ENCODE results near the gene FLNB.

The FLNB gene

DNA sequence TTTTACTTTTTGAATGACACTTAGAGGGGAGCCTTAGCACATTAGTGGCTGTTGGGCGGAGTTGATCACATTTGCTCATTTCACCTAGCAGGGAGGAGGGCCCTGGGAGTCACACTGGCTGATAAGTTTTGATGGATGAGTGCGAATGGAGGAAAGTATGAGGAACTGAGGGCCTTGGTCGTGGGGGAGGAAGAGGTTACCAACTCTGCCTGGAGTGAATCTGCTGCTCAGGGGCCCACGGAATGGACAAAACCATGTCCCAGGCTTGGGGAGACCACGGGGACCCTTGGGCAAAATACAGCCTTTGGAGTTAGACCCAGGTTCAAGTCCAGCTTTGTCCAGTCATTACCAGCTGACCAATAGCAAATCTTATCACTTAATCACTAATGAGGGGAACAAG, 5.1 kb upstream of the FLNB start:
- Histone ChIP-seq H3K27ac (no peak overlapping the region), H3K4me3 (no peak overlapping the region)
- DNase-seq (ENCODE audit: low spot score), result no peak
- TF ChIP-seq, protein P1, sequence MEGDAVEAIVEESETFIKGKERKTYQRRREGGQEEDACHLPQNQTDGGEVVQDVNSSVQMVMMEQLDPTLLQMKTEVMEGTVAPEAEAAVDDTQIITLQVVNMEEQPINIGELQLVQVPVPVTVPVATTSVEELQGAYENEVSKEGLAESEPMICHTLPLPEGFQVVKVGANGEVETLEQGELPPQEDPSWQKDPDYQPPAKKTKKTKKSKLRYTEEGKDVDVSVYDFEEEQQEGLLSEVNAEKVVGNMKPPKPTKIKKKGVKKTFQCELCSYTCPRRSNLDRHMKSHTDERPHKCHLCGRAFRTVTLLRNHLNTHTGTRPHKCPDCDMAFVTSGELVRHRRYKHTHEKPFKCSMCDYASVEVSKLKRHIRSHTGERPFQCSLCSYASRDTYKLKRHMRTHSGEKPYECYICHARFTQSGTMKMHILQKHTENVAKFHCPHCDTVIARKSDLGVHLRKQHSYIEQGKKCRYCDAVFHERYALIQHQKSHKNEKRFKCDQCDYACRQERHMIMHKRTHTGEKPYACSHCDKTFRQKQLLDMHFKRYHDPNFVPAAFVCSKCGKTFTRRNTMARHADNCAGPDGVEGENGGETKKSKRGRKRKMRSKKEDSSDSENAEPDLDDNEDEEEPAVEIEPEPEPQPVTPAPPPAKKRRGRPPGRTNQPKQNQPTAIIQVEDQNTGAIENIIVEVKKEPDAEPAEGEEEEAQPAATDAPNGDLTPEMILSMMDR (IDR thresholded peaks at IDR 0.05), result no peak

DNA sequence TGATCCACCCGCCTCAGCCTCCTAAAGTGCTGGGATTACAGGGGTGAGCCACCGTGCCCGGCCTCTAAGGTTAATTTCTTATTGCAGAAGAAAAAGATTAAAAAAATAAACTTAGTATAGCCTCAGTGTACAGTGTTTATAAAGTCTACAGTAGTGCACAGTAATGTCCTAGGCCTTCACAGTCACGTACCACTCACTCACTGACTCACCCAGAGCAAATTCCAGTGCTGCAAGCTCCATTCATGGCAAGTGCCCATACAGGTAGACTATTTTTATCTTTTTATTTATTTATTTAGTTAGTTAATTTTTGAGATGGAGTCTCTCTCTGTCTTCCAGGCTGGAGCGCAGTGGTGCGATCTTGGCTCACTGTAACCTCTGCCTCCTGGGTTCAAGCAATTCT, 3.2 kb upstream of the FLNB start:
- no peak for DNase-seq (ENCODE audit: low spot score)
- TF ChIP-seq, protein P1 (IDR thresholded peaks at IDR 0.05), result no peak
- Histone ChIP-seq H3K27ac (no peak overlapping the region), H3K4me3 (no peak overlapping the region)

DNA sequence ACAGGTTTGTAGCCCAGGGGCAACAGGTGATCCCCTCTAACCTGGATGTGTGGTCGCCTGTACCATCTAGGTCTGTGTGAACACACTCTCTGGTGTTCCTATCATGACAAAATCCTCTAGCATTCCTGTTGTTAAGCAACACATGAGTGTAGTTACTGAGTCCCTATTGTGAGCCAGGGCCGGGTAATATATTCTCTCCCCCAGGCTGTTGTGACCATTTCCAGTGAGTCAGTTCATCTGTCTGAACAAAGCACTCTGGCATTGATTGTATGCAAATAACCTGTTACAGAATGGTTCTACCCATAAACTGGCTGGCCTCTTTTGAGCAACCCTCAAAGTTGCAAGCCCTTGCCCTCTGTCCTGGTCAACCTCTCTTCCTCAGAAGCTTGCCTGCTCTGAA, 2.6 kb upstream of the FLNB start:
- Histone ChIP-seq H3K4me3 (no peak overlapping the region), H3K27ac (no peak overlapping the region)
- TF ChIP-seq, protein P1 (IDR thresholded peaks at IDR 0.05), result no peak
- no peak for DNase-seq (ENCODE audit: low spot score)

DNA sequence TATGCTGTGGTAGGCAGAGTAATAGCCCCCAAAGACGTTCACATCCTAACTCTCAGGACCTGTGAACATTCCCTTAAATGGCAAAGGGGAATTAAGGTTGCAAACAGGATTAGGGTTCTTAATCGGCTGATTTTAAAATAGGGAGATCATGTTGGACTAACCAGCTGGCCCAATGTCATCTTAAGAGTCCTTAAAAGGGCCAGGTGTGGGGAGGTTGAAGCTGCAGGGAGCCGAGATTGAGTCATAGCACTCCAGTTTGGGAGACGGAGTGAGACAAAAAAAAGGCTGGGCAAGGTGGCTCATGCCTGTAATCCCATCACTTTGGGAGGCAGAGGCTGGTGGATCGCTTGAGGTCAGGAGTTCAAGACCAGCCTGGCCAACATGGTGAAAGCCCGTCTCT, 1.6 kb upstream of the FLNB start:
- Histone ChIP-seq H3K4me3 (no peak overlapping the region), H3K27ac (no peak overlapping the region)
- TF ChIP-seq, protein P1 (IDR thresholded peaks at IDR 0.05), result no peak
- no peak for DNase-seq (ENCODE audit: low spot score)

DNA sequence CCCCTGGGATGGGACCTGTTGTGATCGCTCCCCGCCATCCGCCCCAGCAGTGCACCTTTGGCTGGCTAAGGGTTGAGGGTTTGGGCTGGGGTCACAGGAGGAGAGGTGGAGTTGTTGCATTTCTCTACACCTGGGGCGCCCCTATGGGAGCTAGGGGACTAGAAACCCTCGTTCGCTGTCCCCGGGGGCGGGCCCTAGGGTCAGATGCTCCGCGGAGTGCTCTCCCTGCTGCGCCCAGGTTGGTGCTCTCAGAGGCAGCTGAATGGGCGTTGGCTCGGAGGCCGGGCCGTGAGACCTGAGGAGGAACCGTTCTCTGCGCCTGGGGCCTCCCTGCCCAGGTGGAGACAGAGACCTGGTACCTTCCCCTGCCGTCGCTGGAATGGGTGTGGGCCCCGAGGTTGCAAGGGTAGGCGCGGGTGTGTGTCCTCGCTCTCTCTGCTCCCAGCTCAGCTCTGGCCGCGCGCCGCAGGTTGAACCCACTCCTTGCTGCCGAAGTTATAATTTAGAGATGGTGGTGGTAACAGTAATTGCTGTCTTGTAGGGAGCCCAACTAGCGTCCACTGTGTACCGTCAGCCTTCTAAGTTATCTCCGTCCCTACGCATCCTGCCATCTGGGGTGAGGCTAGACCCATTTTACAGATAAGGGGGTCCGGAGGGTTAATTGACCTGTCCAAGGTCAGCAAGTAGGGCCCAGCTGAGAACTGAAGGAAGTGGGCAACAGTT, 965 bp downstream of the FLNB start:
- peak overlapping the region; percentile 80 to 87 for H3K27ac ChIP-seq
- peak overlapping the region; percentile 84 for H3K4me3 ChIP-seq
- TF ChIP-seq, protein P1 (IDR thresholded peaks at IDR 0.05), result no peak
- no peak for DNase-seq (ENCODE audit: low spot score)

DNA sequence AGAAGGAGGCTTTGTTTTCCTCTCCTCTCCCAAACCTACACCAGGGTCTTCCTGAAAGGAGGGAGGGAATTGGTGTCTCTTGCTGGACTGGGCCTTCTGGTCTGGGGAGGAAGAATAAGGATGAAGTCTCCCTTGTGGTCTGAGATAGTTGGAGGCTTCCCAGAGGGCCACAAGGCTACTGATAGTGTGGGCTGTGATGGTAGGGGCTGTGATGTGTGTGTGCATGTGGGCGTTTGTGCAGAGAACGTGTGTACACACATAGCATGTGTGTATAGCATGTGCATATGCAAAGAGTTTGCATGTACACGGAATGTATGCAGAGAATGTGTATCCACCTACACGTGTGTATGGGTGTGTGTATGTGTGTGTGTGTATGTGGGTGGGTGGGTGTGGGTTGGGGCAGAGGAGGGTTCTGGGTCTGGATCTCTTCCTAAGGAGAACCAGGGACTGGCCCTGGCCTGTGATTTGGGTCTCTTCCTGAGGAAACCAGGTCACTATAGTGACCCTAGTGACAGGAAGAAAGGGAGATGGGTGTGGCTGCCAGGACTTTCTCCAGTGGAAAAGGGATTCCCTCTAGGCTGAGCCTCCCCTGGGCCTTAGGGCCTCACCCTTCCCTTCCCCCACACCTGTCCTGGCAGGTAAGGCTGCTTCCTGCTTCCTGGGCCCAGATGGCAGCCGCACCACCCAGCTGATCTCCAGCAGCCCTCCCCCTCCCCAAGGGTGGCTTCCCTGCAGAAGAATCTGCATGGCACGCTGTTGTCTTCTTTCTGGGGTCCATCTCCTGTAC, 1.7 kb downstream of the FLNB start:
- no peak for DNase-seq (ENCODE audit: low spot score)
- H3K4me3 ChIP-seq, result peak overlapping the region; percentile 84
- TF ChIP-seq, protein P1 (IDR thresholded peaks at IDR 0.05), result no peak
- peak overlapping the region; percentile 80 to 87 for H3K27ac ChIP-seq

DNA sequence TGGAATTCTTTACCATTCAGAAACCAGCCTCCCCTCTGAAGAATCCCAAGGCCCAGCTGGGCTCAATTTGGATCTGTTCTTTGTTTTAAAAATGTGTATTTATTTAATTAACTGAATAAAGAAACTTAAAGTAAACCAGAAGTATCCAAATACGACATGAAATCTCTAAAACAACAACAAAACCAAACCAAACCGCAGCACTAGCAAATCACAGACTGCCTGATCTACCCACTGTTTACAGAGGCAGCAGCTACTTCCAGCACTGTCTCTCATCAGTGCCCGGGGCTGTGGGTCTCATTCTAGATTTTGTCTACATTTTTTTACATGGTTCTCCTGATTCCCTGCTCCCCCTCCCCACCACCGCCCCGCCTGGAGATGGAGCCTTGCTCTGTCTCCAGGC, 2.3 kb downstream of the FLNB start:
- DNase-seq (ENCODE audit: low spot score), result no peak
- H3K27ac ChIP-seq, result peak overlapping the region; percentile 25 to 87
- H3K4me3 ChIP-seq, result peak overlapping the region; percentile 84
- TF ChIP-seq, protein P1 (IDR thresholded peaks at IDR 0.05), result no peak
